ENCODE measurements around the gene NSD1.

NSD1 gene

GRCh38 chr5:177087398-177088005, 46.1 kb upstream of the NSD1 start:
- H3K9me3 ChIP-seq (ENCODE audit: severe bottlenecking): no peaks in the 10 kb centered on the region
- peak overlapping the region; percentile 46 for H3K27ac ChIP-seq
- H3K36me3 ChIP-seq: no peaks in the 10 kb centered on the region
- TF ChIP-seq CTCF (IDR thresholded peaks at IDR 0.05; ENCODE audit: low read depth, low read length): no peak
- H3K4me3 ChIP-seq (ENCODE audit: low read depth, low read length): peak overlapping the region; percentile 60
- H3K27me3 ChIP-seq (ENCODE audit: insufficient read depth, low read depth, severe bottlenecking): no peaks in the 10 kb centered on the region
- no peak for DNase-seq

- H3K9me3 ChIP-seq (ENCODE audit: severe bottlenecking): no peaks in the 10 kb centered on the region
- DNase-seq: no peak
- no peaks in the 10 kb centered on the region for H3K36me3 ChIP-seq
- H3K4me3 ChIP-seq (ENCODE audit: low read depth, low read length): no peak overlapping the region
- no peak overlapping the region for H3K27ac ChIP-seq
- no peaks in the 10 kb centered on the region for H3K27me3 ChIP-seq (ENCODE audit: insufficient read depth, low read depth, severe bottlenecking)
- TF ChIP-seq CTCF (IDR thresholded peaks at IDR 0.05; ENCODE audit: low read depth, low read length): no peak
These were observed 44.4 kb upstream of the NSD1 start for GRCh38 chr5:177089127-177089526.

GRCh38 chr5:177089825-177090641, 43.5 kb upstream of the NSD1 start:
- Histone ChIP-seq H3K27me3 (ENCODE audit: insufficient read depth, low read depth, severe bottlenecking) (no peaks in the 10 kb centered on the region), H3K27ac (no peak overlapping the region), H3K9me3 (ENCODE audit: severe bottlenecking) (no peaks in the 10 kb centered on the region), H3K36me3 (no peaks in the 10 kb centered on the region), H3K4me3 (ENCODE audit: low read depth, low read length) (no peak overlapping the region)
- DNase-seq: no peak
- no peak for TF ChIP-seq CTCF (IDR thresholded peaks at IDR 0.05; ENCODE audit: low read depth, low read length)

- H3K36me3 ChIP-seq: no peaks in the 10 kb centered on the region
- no peak for DNase-seq
- H3K27me3 ChIP-seq (ENCODE audit: insufficient read depth, low read depth, severe bottlenecking): no peaks in the 10 kb centered on the region
- H3K4me3 ChIP-seq (ENCODE audit: low read depth, low read length): no peak overlapping the region
- no peak overlapping the region for H3K27ac ChIP-seq
- TF ChIP-seq CTCF (IDR thresholded peaks at IDR 0.05; ENCODE audit: low read depth, low read length): no peak
- H3K9me3 ChIP-seq (ENCODE audit: severe bottlenecking): no peaks in the 10 kb centered on the region
These were observed 42.8 kb upstream of the NSD1 start for GRCh38 chr5:177090813-177091212.

- no peaks in the 10 kb centered on the region for H3K27me3 ChIP-seq (ENCODE audit: insufficient read depth, low read depth, severe bottlenecking)
- H3K4me3 ChIP-seq (ENCODE audit: low read depth, low read length): no peak overlapping the region
- no peaks in the 10 kb centered on the region for H3K36me3 ChIP-seq
- no peaks in the 10 kb centered on the region for H3K9me3 ChIP-seq (ENCODE audit: severe bottlenecking)
- no peak overlapping the region for H3K27ac ChIP-seq
- no peak for TF ChIP-seq CTCF (IDR thresholded peaks at IDR 0.05; ENCODE audit: low read depth, low read length)
- DNase-seq: no peak
These were observed 42.3 kb upstream of the NSD1 start for GRCh38 chr5:177091232-177091631.

Measured in WERI-Rb-1 (cell line).